Stimulated activated CD4-positive, alpha-beta T cell treated with anti-CD3 and anti-CD28 coated beads, TNF-alpha, amount 100 ng/mL, for 48 hours (primary cell): Measurements from ENCODE around the gene SNAP25.

Experiments used
- DNase-seq, 3 donors: peaks; one replicate each; pipeline ENCODE4 v3.0.0-alpha.2; 2020; ENCODE audit warnings: low read depth in 3 of 3

Gene SNAP25

DNA sequence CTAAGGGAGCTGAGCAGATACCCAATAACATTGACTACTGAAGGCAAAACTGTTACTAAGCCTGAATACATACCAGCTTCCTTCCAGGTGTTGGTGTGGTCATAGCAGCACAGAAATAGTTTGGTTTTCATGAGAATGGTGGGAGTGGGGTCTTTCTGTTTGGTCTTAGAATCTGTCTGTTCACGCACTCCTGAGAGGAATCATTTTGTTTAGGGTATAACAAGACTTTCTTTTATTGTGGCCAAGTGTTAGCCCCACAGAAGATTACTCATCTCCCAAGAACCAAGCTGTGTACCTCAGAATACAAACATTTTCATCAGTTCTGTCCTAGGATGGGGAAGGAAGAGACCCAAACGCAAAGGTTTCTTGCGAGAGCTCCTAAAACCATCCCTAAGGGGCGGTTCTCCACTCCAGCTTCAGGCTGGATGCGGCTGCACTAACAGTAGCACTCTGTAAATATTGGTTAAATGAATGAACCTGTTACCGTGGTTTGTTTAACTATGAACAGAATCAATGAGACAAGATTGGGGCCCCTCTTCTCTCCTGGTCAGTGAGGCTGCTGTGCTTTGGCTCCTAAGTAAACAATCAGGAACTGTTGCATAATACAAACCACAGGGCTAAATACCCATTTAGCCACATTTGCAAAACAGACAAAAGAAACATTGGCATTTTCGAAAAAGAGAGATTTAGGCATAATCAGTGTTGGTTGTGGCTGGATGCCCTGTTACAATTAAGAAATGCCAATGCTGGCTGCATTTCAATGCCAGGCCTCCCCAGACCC, 44.9 kb downstream of the SNAP25 start:
- DNase-seq: no peak

DNA sequence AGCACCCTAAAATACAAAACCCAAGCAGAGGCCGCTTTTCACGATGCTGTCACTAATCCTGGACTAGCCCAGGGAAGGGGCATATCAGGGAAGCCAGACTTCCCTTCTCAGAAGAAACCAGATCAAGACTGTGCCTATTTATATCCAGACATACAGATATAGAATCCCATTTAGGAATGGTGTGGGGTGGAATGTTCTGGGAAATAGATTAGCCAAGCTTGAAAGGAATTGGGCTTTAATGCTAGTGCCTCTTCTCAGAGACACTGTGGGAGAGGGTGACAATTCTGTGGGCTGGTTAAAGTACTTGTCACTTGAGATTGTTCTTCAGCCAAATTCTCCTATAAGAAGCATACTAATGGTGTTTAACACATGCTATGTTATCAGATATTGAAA, 45.5 kb downstream of the SNAP25 start:
- no peak for DNase-seq

DNA sequence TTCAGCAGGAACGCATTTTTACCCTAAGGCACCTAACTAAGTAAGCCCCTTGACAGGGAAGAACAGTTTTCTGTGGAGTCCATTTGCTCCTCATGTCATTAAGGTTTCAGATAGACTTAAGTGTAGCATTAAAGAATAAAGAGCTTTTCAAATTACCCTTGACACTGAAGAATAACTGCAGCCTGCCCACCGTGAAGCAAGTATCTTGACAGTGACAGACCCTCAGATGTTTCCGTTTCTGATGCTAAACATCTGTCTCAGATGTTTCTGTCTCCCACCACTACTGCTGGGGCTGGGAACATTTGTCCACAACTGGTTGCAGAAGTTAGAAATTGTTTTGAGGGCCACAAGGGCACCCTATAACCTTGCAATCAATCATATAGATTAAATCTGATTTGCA, 50.0 kb downstream of the SNAP25 start:
- no peak for DNase-seq

- DNase-seq: no peak
Measured at GRCh38 chr20:10270630-10271029, 52.0 kb downstream of the SNAP25 start.

GRCh38 chr20:10271494-10272219, 53.0 kb downstream of the SNAP25 start:
- no peak for DNase-seq

DNA sequence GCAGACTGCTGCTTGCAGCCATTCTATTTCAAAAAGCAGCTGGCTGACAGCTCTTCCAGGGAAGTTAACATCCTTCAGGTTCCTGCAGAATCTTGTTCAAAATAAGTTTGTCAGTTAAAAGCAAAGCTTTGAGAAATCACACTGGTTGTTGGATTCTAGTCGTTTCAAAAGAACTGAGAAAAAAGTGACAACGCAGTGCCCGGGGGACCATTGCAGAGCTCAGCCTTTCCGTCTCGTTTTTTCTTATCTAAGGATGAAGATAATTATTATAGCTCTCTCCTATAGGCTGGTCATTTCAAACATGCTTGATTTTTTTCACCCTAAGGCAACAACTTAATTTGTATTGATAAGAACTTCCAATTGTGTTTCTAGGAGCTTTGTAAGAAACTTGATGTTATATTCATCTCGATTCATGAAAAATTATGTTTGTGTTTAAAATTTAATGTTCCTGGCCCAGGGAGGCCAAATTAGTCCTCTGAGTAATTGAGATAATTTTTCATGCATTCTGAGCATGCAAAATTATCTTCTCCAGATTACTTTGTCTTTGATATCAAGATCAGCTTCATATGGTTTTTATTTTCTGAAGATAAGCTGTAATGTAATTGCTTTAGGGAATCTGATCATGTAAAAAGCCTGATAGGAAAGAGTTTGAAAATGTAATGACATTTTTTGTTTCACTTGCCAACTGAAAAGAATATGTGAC, 58.4 kb downstream of the SNAP25 start:
- no peak for DNase-seq

- no peak for DNase-seq
Measured at GRCh38 chr20:10277616-10278015, 59.0 kb downstream of the SNAP25 start.

GRCh38 chr20:10278412-10278811, 59.8 kb downstream of the SNAP25 start:
- no peak for DNase-seq

GRCh38 chr20:10280018-10280908, 61.6 kb downstream of the SNAP25 start:
- no peak for DNase-seq

DNA sequence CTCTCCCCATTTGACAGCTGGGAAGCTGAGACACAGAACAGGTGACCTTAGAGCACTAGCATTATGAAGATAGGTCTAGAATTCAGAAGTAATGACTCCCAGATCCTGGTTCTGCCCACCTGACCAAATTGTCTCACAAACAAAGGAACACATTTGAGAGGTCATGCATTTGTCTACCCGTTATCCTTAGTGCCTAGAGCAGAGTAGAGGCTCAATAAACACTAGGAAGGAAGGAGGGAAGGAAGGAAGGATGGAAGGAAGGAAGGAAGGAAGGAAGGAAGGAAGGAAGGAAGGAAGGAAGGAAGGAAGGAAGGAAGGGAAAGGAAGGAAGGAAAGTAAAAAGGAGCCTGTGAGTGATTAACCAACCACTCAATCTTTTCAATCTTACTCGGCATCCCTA, 63.3 kb downstream of the SNAP25 start:
- DNase-seq: no peak

DNA sequence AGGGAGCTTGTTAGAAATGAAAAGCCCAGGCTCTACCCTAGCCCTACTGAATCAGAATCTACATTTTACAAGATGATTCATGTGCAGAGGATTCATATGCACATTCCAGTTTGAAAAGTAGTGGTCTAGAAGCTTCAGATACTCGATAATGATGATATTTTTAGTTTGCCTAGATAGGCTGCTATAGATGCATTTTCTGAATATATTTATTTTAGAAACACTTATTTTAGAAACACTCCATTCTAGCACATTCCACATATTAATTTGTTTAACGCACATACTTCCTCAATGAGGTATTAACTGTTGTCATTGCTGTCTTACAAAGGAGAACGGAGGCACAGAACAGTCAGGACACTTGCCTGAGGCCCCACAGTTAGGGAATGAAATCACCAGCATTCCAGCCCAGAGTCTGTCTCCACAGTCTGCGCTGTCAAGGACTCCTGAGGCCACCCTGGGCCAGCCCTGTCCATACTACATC, 64.4 kb downstream of the SNAP25 start:
- DNase-seq: no peak

GRCh38 chr20:10286356-10286755, 67.7 kb downstream of the SNAP25 start:
- DNase-seq: no peak

DNA sequence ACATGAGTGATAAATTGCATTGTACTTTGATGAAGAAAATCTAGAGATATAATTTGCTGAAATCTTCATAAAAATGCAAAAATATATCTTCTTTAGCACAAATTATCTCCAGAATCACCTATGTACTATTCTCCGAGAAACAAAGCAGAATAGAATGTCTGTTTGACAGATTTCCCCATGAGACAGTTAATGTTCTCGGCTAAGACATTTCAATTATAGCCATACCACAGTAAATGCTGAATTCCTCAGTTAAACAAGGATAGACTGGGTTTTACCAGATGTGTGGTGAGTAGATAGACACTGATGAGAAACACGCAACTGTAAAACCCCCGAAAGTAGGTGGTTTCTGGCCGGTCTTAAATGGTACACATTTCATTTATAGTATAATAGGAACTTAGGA, 69.8 kb downstream of the SNAP25 start:
- no peak for DNase-seq

DNA sequence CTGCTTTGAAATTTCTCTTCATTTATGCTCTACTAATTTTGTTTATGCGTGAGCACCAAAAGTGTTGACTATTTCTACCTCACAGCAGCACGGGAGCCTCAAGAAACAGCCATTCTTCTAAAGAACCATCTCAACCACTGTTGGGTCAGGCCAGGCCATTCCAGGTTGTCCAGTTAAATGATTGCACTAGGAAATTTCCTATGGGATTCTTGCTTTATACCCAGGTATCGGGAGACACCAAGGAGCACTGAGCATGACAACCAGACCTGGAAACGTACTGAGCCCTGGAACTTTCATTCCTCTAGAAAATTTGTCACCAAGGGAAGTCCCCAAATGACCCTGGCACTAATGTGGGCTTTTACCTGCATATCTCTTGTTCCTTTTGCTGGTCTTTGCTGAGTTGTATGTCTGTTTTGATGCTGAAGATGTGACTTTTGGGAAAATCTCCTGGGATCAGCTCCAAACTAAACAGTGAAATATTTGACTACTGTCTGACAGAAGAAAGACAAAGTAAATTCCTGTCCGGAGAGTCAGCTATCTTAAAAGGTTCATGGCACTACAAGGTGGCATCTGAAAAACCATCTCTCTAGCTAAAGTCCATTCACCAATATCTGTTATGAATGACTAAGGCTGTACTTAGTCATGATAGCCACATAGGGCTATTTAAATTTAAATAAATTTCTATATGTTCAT, 70.5 kb downstream of the SNAP25 start:
- DNase-seq: no peak

DNA sequence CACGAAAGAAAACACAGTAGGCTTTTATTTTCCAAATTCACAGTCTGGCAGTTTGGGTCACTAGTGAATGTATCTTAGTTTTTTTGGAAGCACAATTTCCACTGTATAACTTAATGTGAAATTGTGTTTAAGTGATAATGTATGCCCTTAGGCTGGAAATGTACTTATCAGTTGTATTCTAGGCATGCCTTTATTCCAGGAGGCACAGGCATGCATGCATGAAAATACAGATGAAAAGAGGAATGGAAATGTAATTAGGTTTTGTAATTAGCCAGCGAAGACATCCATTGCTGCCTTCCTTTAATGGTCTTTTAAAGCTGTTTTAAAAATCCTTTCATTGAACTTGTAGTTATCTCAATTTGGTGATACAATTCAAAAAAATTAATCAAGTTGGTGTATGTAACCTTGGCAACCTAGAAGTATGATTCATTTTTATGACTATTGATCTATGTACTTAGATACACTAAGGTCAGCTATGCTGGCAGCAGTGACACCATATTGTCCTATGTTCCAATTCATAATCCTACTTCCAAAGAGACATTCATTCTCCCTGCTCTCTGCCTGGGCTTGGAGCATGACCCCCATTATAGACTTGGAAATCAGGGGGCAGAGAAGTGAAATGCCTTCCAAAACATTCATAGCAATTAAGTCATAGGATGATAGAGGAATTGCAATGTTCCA, 73.1 kb downstream of the SNAP25 start:
- DNase-seq: no peak

DNA sequence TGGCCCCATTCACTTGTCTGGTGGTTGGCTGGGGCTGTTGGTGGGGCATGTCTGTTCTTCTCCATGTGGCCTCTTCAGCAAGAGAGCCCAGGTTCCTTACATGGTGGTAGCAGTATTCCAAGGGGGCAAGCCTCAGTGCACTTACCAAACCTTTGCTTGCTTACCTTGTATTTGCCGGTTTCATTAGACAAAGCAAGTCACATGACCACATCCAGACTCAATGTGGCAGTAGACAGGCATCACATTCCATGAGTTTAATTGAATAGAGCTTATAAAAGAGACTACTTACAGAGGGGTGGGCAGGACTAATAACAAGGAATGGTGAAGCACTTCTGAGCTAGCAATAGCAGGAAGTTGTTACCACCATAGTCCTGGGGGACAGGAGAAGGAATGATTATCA, 78.6 kb downstream of the SNAP25 start:
- DNase-seq: no peak

DNA sequence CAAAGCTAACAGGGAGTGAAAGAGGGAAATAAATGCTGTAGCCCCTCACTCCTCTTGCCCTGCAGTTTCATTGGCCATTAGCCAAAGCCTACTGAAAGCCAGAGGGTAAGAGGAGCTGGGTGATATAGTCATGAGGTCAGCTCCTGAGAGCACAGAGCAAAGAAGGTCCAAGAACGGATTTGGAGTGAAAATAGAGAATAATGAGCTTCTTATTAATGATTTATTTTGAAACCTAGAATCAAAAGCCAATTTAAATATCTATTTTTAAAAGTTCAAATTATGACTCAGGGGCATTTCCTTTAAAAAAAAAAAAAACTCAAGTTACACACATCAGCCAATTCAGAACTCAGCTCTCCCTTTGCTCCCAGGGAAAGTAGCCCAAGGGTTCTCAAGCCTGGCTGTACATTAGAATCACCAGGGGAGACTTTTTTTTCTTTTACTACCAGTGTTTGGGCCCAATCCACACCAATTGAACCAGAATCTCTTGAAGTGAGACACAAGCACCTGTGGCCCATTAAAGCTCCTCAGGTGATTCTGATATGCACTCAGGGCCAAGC, 79.1 kb downstream of the SNAP25 start:
- no peak for DNase-seq

DNA sequence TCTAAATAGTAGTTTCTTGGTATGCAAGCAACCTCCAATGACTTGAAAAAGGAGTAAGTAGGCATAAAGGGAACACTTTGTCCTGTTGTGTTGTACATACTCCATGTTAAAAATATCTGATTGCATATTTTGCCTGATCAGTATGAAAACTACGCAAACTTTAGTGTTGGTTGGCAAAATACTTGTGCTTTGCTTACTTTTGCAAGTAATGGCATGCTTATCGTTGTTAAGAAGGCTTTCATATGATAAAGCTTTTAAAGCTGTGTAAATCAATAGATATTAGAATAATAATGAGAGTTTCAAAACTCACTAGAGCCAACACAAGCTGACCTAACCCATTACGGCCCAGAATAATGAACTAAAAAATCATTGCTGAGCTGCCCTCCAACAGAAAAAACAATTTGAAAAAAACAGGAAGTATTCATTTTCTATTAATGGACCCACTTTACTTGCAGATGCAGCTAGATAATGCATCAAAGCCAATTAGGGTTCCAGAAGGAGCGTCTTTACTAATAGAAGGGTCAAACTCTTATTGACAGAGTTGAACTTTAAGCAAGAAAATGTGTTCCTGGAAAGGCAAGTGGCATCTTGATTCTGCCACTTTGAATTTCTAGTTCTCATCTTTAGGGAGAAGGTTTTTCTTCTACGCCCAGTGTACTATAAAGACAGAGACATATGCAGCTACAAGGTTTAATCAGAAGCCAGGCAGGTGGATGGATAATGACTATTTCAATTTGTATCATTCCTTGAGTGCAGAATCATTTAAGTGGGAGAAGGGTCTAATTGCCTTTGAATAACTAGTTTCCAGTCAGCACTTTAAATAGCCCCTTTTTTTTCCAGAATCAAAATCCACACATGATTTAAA, 82.2 kb downstream of the SNAP25 start:
- no peak for DNase-seq

- DNase-seq: no peak
Measured at GRCh38 chr20:10303852-10304251, 85.2 kb downstream of the SNAP25 start.
